Nucleus accumbens (tissue), 56 donors: ENCODE results near the gene VWC2L.

ENCODE experiments used
- DNase-seq, 56 donors: peaks; one replicate each; lab custom pipeline; 2025; lab: John Stamatoyannopoulos, UW

VWC2L gene

DNA sequence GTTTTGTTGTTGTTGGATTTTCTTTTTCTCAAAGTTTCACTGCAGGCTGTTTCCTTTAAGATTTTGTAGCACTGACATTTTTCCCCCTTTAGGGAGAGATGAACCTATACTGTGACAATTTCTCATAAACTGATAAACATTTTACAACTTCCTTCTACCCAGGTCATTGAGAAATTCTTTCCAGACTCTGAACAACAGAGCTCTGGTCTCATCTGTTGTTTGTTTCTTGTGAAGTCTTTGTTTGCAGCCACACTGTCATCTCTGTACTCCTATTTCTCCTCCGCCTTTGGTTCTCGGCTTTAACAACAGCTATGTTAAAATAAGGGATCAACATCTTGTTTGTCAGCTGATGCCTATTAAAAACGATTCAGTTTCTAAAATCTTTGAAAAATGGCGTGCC is 167.6 kb downstream of the VWC2L start:
- DNase-seq, result no peak

DNA sequence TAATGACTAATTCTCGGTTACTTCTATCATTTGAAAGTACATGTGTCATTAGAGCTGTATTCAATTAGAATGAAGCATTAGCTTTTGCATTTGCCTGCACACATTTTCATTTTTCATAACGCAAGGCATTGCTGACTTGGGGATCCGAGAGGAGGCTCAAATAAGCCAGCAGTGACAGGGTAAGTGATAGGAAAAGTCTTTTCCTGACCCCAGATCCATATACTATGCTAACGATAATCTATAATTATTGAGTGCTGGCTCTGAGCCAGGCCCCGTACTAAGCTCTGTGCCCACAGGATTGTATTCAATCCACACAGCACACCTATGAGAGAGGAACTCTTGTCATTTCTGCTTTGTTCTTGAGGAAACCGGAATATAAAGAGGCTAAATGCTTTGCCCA is 168.2 kb downstream of the VWC2L start:
- no peak for DNase-seq

- no peak for DNase-seq
These were observed 176.6 kb downstream of the VWC2L start for GRCh38 chr2:214587442-214587841.

GRCh38 chr2:214591366-214591765 is 180.5 kb downstream of the VWC2L start:
- DNase-seq, result no peak

DNA sequence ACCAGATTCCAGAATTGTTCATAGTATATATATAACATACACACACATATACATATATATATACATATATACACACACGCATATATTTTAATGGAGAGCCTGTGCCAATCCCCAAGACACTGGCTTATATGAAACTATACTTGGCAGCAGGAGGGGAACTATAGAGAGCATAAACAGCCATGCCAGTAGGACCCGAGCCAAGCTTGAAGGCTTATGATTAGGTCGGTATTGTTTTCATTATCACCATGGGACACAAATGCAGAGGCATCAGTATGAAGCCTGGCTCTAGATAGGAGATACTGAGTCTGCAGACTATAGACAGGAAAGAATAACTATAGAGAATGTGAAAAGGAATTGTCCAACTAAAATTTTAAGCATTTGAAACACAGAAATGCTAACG is 181.2 kb downstream of the VWC2L start:
- no peak for DNase-seq

DNA sequence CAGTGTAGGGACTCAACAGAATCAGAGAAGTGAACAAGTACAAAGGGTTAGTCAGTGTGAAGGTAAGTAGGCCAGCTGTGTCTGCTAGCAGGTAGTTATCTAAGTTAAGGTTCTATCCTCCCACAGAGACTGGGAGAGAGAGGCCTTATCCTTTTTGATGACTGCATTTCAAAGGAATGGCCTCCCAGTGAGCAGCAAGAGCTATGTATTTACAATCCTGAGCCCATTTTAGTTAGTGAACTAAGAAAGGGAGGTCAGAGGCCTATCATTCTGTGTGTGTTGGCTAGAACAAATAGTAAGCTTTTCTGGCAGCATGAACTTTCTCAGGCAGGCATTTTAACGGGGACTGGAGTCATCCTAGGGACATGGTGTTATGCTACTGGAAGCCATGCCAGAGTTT is 182.9 kb downstream of the VWC2L start:
- no peak for DNase-seq

GRCh38 chr2:214601852-214602633 is 191.2 kb downstream of the VWC2L start:
- no peak for DNase-seq

DNA sequence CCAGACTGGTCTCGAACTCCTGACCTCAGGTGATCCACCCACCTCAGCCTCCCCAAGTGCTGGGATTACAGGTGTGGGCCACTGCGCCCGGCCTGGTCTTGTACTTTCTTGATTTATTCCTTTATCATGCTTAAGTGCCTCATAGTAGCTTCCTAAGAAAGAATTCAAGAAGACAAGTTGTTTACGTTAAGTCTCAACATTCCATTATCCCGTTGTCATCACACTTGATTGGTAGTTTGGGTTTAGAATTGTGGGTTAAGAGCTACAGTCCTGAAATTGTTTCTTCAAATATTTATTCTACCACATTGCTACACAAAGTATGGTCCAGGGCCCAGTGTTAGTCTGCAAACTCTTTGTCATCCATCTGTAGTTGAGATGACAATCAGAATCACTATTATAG is 194.0 kb downstream of the VWC2L start:
- DNase-seq, result no peak

DNA sequence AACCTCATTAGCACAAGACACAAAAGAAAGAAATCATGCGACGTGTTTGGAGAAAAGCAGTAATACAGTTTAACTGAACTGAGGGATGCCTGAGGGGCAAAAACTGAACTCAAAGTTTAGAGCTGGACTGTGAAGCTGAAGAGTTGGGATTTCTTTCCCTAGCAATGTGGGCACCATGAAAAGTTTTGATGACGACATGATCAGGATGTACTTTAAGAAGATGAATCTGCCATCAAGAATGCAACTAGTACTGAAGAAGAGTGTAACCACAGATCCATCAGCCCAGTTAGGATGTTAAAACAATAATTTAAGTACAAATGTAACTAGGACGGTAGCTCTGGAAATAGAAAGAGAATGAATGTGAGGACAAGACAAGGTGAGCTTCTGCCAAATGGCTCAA is 196.2 kb downstream of the VWC2L start:
- no peak for DNase-seq

DNA sequence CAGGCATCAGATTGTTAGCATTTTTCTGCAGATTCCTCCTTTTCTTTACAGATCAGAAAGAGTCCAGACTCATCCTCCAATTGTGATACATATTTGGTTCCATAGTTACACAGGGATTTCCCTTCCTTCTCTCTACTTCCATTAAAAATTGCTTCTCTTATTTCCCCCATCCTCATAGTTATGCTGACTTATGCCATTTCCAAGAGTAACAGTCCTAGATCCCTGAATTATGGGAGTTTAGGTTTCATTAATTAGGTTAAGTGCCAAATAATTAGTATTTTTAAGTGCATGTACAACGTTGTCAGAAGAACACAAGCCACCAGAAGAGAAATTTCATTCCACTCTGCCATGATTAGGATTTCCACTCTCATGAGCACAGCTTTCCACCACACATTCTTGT is 200.2 kb downstream of the VWC2L start:
- no peak for DNase-seq

DNA sequence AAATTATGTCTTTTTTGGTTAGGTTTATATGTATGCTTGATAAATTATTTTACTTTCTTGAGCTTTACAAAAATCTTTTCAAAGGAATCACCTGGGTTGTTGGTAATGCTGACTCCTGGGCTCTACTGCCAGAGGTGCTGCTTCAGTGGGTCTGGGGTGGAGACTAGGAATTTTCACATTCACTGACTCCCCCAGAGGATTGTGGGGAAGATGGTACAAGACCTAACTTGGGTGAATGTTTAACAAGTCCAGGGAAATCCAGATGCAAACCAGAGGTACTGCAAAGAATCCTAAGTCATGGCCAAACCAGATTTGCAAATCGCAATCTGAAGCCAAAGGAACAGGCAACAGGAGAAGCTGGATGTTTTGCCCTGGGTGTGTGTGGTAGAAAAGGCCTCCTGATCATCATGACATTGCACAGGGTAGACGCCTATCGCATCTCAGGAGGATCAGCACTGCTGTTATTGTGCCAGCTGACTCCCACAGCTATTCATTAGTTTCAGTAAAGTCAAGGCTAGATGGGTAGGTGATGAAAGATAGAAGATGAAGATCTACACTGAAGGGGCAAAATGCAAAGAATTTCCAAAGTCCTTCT is 213.4 kb downstream of the VWC2L start:
- no peak for DNase-seq

DNA sequence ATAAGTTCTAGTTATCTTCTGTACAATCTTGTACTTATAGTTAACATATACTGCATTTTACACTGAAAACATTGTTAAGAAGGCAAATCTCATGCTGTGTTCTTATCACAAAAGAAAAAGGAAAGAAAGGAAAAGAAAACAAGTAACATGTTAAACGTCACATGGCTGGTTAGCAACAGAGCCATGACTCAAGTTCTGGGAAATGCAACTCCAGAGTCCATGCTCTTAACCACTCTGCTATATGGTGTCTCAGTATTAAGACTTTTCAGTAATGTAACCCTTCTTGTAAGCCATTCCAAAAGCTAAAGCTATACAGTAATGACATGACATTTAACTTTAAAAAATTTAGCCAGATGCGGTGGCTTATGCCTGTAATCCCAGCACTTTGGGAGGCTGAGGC is 217.2 kb downstream of the VWC2L start:
- no peak for DNase-seq
